Lung (tissue), 12 donors: ENCODE data around the gene PACSIN1. TPM values are rescaled to one million over a fixed set of nuclear protein-coding genes. Genes with fewer than 3 reads are reported as not detected.

Experiments
- ATAC-seq: fragments of 200-7000 bp; cut with Tn5 transposase; one replicate; pipeline ENCODE4 v1.9.1; 2020; ENCODE audit warnings: moderate number of reproducible peaks; ENCODE audit not compliant: insufficient read depth, low FRiP score
- DNase-seq, 3 donors: peaks; one replicate each; pipeline ENCODE4 v3.0.0-alpha.2; 2013 to 2017
- H3K27ac ChIP-seq, 2 donors: one replicate each; pipeline ENCODE4 v1.5.1; 2013; ENCODE audit warnings: mild to moderate bottlenecking in 2 of 2, moderate library complexity in 2 of 2, control low read depth in 1 of 2, inconsistent platforms in 1 of 2, low read depth in 1 of 2, low read length in 1 of 2
- H3K27me3 ChIP-seq, 3 donors: one replicate each; pipeline ENCODE4 v1.5.1; 2013; ENCODE audit warnings: low read length in 2 of 3; ENCODE audit not compliant: control insufficient read depth in 3 of 3, insufficient read depth in 3 of 3
- H3K36me3 ChIP-seq, 4 donors: one replicate each; pipeline ENCODE4 v1.5.1; 2013; ENCODE audit warnings: low read length in 4 of 4, mild to moderate bottlenecking in 1 of 4, moderate library complexity in 1 of 4; ENCODE audit not compliant: control insufficient read depth in 4 of 4, insufficient read depth in 4 of 4
- H3K4me1 ChIP-seq, 5 donors: one replicate each; pipeline ENCODE4 v1.5.1; 2013; ENCODE audit warnings: low read length in 5 of 5, mild to moderate bottlenecking in 2 of 5, moderate library complexity in 1 of 5; ENCODE audit not compliant: control insufficient read depth in 5 of 5, insufficient read depth in 5 of 5
- H3K4me3 ChIP-seq: one replicate; pipeline ENCODE4 v1.5.1; 2013; ENCODE audit warnings: mild to moderate bottlenecking, control low read depth, moderate library complexity
- H3K9ac ChIP-seq, 2 donors: one replicate each; pipeline ENCODE4 v1.5.1; 2013; ENCODE audit warnings: low read length in 2 of 2, control low read depth in 1 of 2; ENCODE audit not compliant: insufficient read depth in 1 of 2
- H3K9me3 ChIP-seq, 4 donors: one replicate each; pipeline ENCODE4 v1.5.1; 2013; ENCODE audit warnings: low read length in 3 of 4, mild to moderate bottlenecking in 1 of 4, moderate library complexity in 1 of 4; ENCODE audit not compliant: control insufficient read depth in 4 of 4, insufficient read depth in 3 of 4
- WGBS, 2 donors: extraction: QIAGEN DNeasy Blood & Tissue Kit; methylation state at CpG; one replicate each; pipeline ENCODE4 v1.1.7; 2013; 5-methylcytosine and 5-hydroxymethylcytosine counted together
- polyA plus RNA-seq, 2 donors: library from polyadenylated mRNA; stranded (reverse); fragments of 200-250 nt; gene quantifications; one replicate each; pipeline ENCODE4 v1.2.1, GENCODE V29; 2013
- total RNA-seq, 2 donors: library from RNA; depleted of rRNA in 1 of 2; stranded (reverse); fragments of >200 nt in 1 of 2; gene quantifications; one replicate each; pipeline ENCODE4 v1.2.1, GENCODE V29; 2014 to 2021
- TF ChIP-seq, protein P1 (sequence below): IDR thresholded peaks from 2 replicates; pipeline ENCODE4 v1.5.1; 2012; ENCODE audit warnings: mild to moderate bottlenecking; ENCODE audit errors: control extremely low read depth, extremely low read depth
- donor health status: control.
- donor health status: control.
- donor health status: Bipolar disorder and iron deficiency.
- donor health status: healthy.
- donor health status: DM: yes; HTN: yes; CAD: no.

The PACSIN1 gene
- total and polyA plus RNA-seq, 4 donors, result 0.02 to 0.17 (median 0.12) TPM

- H3K9ac ChIP-seq, result peak overlapping the region in 1 of 2 donors; percentile 38
- DNase-seq, result peak; percentile 69 to 93 (median 89)
- TF ChIP-seq, protein P1, sequence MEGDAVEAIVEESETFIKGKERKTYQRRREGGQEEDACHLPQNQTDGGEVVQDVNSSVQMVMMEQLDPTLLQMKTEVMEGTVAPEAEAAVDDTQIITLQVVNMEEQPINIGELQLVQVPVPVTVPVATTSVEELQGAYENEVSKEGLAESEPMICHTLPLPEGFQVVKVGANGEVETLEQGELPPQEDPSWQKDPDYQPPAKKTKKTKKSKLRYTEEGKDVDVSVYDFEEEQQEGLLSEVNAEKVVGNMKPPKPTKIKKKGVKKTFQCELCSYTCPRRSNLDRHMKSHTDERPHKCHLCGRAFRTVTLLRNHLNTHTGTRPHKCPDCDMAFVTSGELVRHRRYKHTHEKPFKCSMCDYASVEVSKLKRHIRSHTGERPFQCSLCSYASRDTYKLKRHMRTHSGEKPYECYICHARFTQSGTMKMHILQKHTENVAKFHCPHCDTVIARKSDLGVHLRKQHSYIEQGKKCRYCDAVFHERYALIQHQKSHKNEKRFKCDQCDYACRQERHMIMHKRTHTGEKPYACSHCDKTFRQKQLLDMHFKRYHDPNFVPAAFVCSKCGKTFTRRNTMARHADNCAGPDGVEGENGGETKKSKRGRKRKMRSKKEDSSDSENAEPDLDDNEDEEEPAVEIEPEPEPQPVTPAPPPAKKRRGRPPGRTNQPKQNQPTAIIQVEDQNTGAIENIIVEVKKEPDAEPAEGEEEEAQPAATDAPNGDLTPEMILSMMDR, result no peak
These were observed 65.8 kb downstream of the PACSIN1 start for GRCh38 chr6:34531580-34532201.

GRCh38 chr6:34532230-34532629 lies 66.4 kb downstream of the PACSIN1 start:
- DNase-seq, result peak in 1 of 3 donors; percentile 15
- ATAC-seq, result no peak

More at GRCh38 chr6:34531580-34532201, 65.8 kb downstream of the PACSIN1 start:
- Histone ChIP-seq H3K4me1 (peaks cover 0 to 15% (median 2%) of the 10 kb centered on the region in 5 donors), H3K36me3 (no peaks in the 10 kb centered on the region), H3K27ac (no peak overlapping the region), H3K27me3 (no peaks in the 10 kb centered on the region), H3K9me3 (no peaks in the 10 kb centered on the region), H3K4me3 (no peak overlapping the region)
- 78 to 95% methylated on average over 29 of the region's 29 CpGs for WGBS, 2 donors
- ATAC-seq, result no peak

GRCh38 chr6:34534146-34534545 lies 68.3 kb downstream of the PACSIN1 start:
- DNase-seq (no peak), ATAC-seq (no peak)
- Histone ChIP-seq H3K9ac (no peak overlapping the region), H3K4me1 (peaks cover 0 to 12% (median 0%) of the 10 kb centered on the region in 5 donors), H3K27ac (no peak overlapping the region), H3K9me3 (no peaks in the 10 kb centered on the region), H3K4me3 (no peak overlapping the region), H3K27me3 (no peaks in the 10 kb centered on the region), H3K36me3 (no peaks in the 10 kb centered on the region)
- TF ChIP-seq, protein P1, result no peak
- WGBS, 2 donors, result 86 to 92% methylated on average over 6 of the region's 6 CpGs

More at GRCh38 chr6:34532230-34532629, 66.4 kb downstream of the PACSIN1 start:
- TF ChIP-seq, protein P1, result no peak
- Histone ChIP-seq H3K27me3 (no peaks in the 10 kb centered on the region), H3K4me1 (peaks cover 0 to 15% (median 2%) of the 10 kb centered on the region in 5 donors), H3K27ac (no peak overlapping the region), H3K36me3 (no peaks in the 10 kb centered on the region), H3K9ac (no peak overlapping the region), H3K9me3 (no peaks in the 10 kb centered on the region), H3K4me3 (no peak overlapping the region)
- WGBS, 2 donors, result 81 to 95% methylated on average over 15 of the region's 15 CpGs

GRCh38 chr6:34534656-34535055 lies 68.8 kb downstream of the PACSIN1 start:
- H3K4me3 ChIP-seq, result no peak overlapping the region
- no peaks in the 10 kb centered on the region for H3K36me3 ChIP-seq
- H3K9me3 ChIP-seq, result no peaks in the 10 kb centered on the region
- H3K27me3 ChIP-seq, result no peaks in the 10 kb centered on the region
- TF ChIP-seq, protein P1, result no peak
- ATAC-seq, result no peak
- no peak overlapping the region for H3K9ac ChIP-seq
- H3K27ac ChIP-seq, result no peak overlapping the region
- peaks cover 0 to 12% (median 0%) of the 10 kb centered on the region in 5 donors for H3K4me1 ChIP-seq
- WGBS, 2 donors, result 83 to 91% methylated on average over 16 of the region's 16 CpGs
- DNase-seq, result no peak
